K562 (cell line): ENCODE results near the gene ACCSL. TPM values are rescaled to one million over a fixed set of nuclear protein-coding genes. Genes with fewer than 3 reads are reported as not detected.

Experiments
- ATAC-seq: fragments of 200-7000 bp; cut with Tn5 transposase; 3 replicates; pipeline ENCODE4 v1.9.1; 2020; ENCODE audit warnings: moderate library complexity
- BruUV-seq: library from RNA; stranded (reverse); fragments of 400-500 nt; replicated peaks from 2 replicates; lab custom pipeline; 2021; lab: Mats Ljungman, UMichigan
- CTCF ChIA-PET: fragments of 300-600 bp; formaldehyde crosslinking; extraction: SDS; loops from one replicate; lab custom pipeline; 2021; ENCODE audit warnings: low intra/inter-chr PET ratio; lab: Yijun Ruan, JAX
- POLR2A ChIA-PET: fragments of 300-600, 350-650 bp; sonication (Branson Sonifier 250); formaldehyde crosslinking; extraction: SDS; loops from one replicate; lab custom pipeline; 2021; ENCODE audit warnings: antibody characterized with exemption, inconsistent platforms; lab: Yijun Ruan, JAX
- DNase-seq, 4 experiments: peaks; one replicate each; pipeline versions ENCODE4 v3.0.0 to v3.0.0-alpha.2; 2011 to 2018; ENCODE audit warnings: low spot score in 3 of 4, mixed read lengths in 3 of 4; ENCODE audit errors: extremely low read depth in 1 of 4
- FAIRE-seq: peaks from 2 replicates; lab custom pipeline; 2011; peaks lifted over from hg19 to GRCh38; lab: Jason Lieb, UNC
- H2AFZ ChIP-seq: 2 replicates; pipeline ENCODE4 v1.6.0; 2011; ENCODE audit warnings: low read depth, low read length, control low read depth, inconsistent platforms
- H3K27ac ChIP-seq: fragments of 200-600 bp; 3 replicates; pipeline ENCODE4 v1.8.0; 2011; ENCODE audit warnings: low read depth, mild to moderate bottlenecking, control low read depth, inconsistent platforms, low read length, moderate library complexity, mixed read lengths; ENCODE audit errors: extremely low read depth
- H3K27me3 ChIP-seq, 2 experiments: fragments of 300-600 bp in 1 of 2; 2 replicates in 1 of 2; 3 replicates in 1 of 2; pipeline versions ENCODE4 v1.6.0 to v1.8.0; 2011; ENCODE audit warnings: inconsistent platforms in 2 of 2, low read length in 2 of 2, mild to moderate bottlenecking in 1 of 2, mixed read lengths in 1 of 2, moderate library complexity in 1 of 2; ENCODE audit not compliant: control insufficient read depth in 2 of 2, insufficient read depth in 2 of 2
- H3K36me3 ChIP-seq: fragments of 300-600 bp; 3 replicates; pipeline ENCODE4 v1.8.0; 2011; ENCODE audit warnings: mild to moderate bottlenecking, low read length, inconsistent platforms; ENCODE audit not compliant: control insufficient read depth, insufficient read depth
- H3K4me1 ChIP-seq, 2 experiments: fragments of 200-600 bp in 1 of 2; replicated peaks in 1 of 2; 2 replicates in 1 of 2; 3 replicates in 1 of 2; pipeline versions ENCODE4 v1.5.1 to v1.8.0; 2011; ENCODE audit warnings: inconsistent platforms in 2 of 2, low read length in 2 of 2, mild to moderate bottlenecking in 1 of 2, mixed read lengths in 1 of 2, moderate library complexity in 1 of 2; ENCODE audit not compliant: control insufficient read depth in 2 of 2, insufficient read depth in 2 of 2
- H3K4me2 ChIP-seq: 2 replicates; pipeline ENCODE4 v1.6.1; 2011; ENCODE audit warnings: low read length, control low read depth, inconsistent platforms, mixed read lengths; ENCODE audit not compliant: insufficient read depth
- H3K4me3 ChIP-seq: fragments of 200-600 bp; sonication (generic), shearing (Covaris generic); 2 replicates; pipeline ENCODE4 v1.5.1; 2016; ENCODE audit warnings: control low read depth, inconsistent platforms
- H3K79me2 ChIP-seq: fragments of 200-600 bp; 3 replicates; pipeline ENCODE4 v1.8.0; 2011; ENCODE audit warnings: low read length, inconsistent platforms; ENCODE audit not compliant: control insufficient read depth, insufficient read depth
- H3K9ac ChIP-seq, 2 experiments: 2 replicates each; pipeline versions ENCODE4 v1.6.0 to v1.6.1; 2011; ENCODE audit warnings: low read depth in 2 of 2, low read length in 2 of 2, control low read depth in 1 of 2, inconsistent platforms in 1 of 2, mild to moderate bottlenecking in 1 of 2, mixed read lengths in 1 of 2; ENCODE audit not compliant: insufficient read depth in 1 of 2
- H3K9me1 ChIP-seq: one replicate; pipeline ENCODE4 v1.6.0; 2011; ENCODE audit warnings: inconsistent platforms, mild to moderate bottlenecking, low read length, moderate library complexity; ENCODE audit not compliant: control insufficient read depth, insufficient read depth
- H3K9me3 ChIP-seq: replicated peaks from 2 replicates; pipeline ENCODE4 v1.5.1; 2011; ENCODE audit warnings: low read depth, low read length, inconsistent platforms; ENCODE audit not compliant: control insufficient read depth, insufficient read depth
- H4K20me1 ChIP-seq: replicated peaks from 2 replicates; pipeline ENCODE4 v1.6.1; 2011; ENCODE audit warnings: low read length, inconsistent platforms, mixed read lengths; ENCODE audit not compliant: control insufficient read depth, insufficient read depth
- ARNT ChIP-seq, 2 experiments: fragments of 450-650 bp; IDR thresholded peaks; 2 replicates each; pipeline ENCODE4 v1.6.1; 2016; ENCODE audit warnings: mild to moderate bottlenecking in 1 of 2
- BACH1 ChIP-seq: fragments of 200-800 bp; sonication (Bioruptor generic); IDR thresholded peaks from 2 replicates; pipeline ENCODE4 v1.6.1; 2016; ENCODE audit warnings: missing genetic modification characterization, missing compliant biosample characterization
- CBX2 ChIP-seq: fragments of 200-600 bp; sonication (generic); IDR thresholded peaks from one replicate; pipeline ENCODE4 v1.6.1; 2012; ENCODE audit warnings: mild to moderate bottlenecking, low read length, inconsistent platforms; ENCODE audit not compliant: insufficient read depth, poor library complexity, severe bottlenecking
- CEBPB ChIP-seq: fragments of 450-650 bp; IDR thresholded peaks from 2 replicates; pipeline ENCODE4 v1.6.1; 2016; ENCODE audit warnings: missing genetic modification characterization, missing compliant biosample characterization
- CHAMP1 ChIP-seq: fragments of 450-650 bp; IDR thresholded peaks from 2 replicates; pipeline ENCODE4 v1.6.1; 2016; ENCODE audit warnings: mild to moderate bottlenecking
- ELK3 ChIP-seq: fragments of 450-650 bp; formaldehyde crosslinking; IDR thresholded peaks from 2 replicates; pipeline ENCODE4 v1.4.0; 2020; ENCODE audit warnings: mild to moderate bottlenecking
- ETS1 ChIP-seq: conservative IDR thresholded peaks from 2 replicates; pipeline ENCODE4 v1.6.1; 2011; ENCODE audit warnings: low read depth, mild to moderate bottlenecking, low read length; ENCODE audit not compliant: control insufficient read depth
- HOMEZ ChIP-seq: fragments of 250-450 bp; sonication (Bioruptor Pico); IDR thresholded peaks from 2 replicates; pipeline ENCODE4 v1.4.0; 2020; ENCODE audit warnings: mild to moderate bottlenecking, moderate library complexity
- PRPF4 ChIP-seq: fragments of 200-400 bp; formaldehyde crosslinking; IDR thresholded peaks from one replicate; pipeline ENCODE4 v1.6.1; 2017; ENCODE audit warnings: low read length, low read depth, mild to moderate bottlenecking; ENCODE audit not compliant: insufficient read depth, poor library complexity, severe bottlenecking
- PURB ChIP-seq: sonication (generic); formaldehyde crosslinking; IDR thresholded peaks from 2 replicates; pipeline ENCODE4 v1.9.0; 2021; ENCODE audit warnings: low read depth, mild to moderate bottlenecking, missing genetic modification reagents
- SMAD3 ChIP-seq: fragments of 450-650 bp; formaldehyde crosslinking; conservative IDR thresholded peaks from 2 replicates; pipeline ENCODE4 v1.4.0; 2020; ENCODE audit warnings: mild to moderate bottlenecking
- TAF9B ChIP-seq: fragments of 450-650 bp; IDR thresholded peaks from 2 replicates; pipeline ENCODE4 v1.6.1; 2018; ENCODE audit warnings: mild to moderate bottlenecking; ENCODE audit not compliant: partially characterized antibody
- TFAP4 ChIP-seq: sonication (generic); formaldehyde crosslinking; IDR thresholded peaks from 2 replicates; pipeline ENCODE4 v1.8.0; 2022; ENCODE audit warnings: missing genetic modification reagents, mild to moderate bottlenecking, moderate library complexity, borderline replicate concordance
- TSC22D4 ChIP-seq: fragments of 450-650 bp; IDR thresholded peaks from 2 replicates; pipeline ENCODE4 v1.6.1; 2016; ENCODE audit warnings: missing genetic modification characterization, missing biosample characterization, control low read depth
- ZNF316 ChIP-seq: fragments of 450-650 bp; IDR thresholded peaks from 2 replicates; pipeline ENCODE4 v1.6.1; 2016
- WGBS: fragments of 100-300 bp; shearing (Covaris generic); methylation state at CpG from one replicate; pipeline ENCODE4 v1.1.6; 2016; ENCODE audit warnings: low coverage, mixed read lengths; ENCODE audit not compliant: insufficient coverage; ENCODE audit errors: missing lambda C conversion rate; 5-methylcytosine and 5-hydroxymethylcytosine counted together
- in situ Hi-C: fragments of 300-500 bp; cut with MboI; formaldehyde crosslinking; loops from 4 replicates; pipeline ENCODE4 v1.15.0; 2018; ENCODE audit warnings: inconsistent platforms, mixed read lengths
- intact Hi-C: fragments of 100-400 bp; cut with micrococcal nuclease; formaldehyde crosslinking; loops from 2 replicates; pipeline ENCODE4 v1.14.2; 2022
- polyA plus RNA-seq, 8 experiments: library from polyadenylated mRNA; depleted of rRNA in 4 of 8; stranded (reverse) in 5 of 8; unstranded in 3 of 8; fragments of >200 nt; fragmentation: Nextera tagmentation in 2 of 8; fragmentation: Illumina TruSeq in 1 of 8; extraction: Ambion mirVana in 2 of 8; extraction: Trizol in 1 of 8; gene quantifications; 2 replicates each; pipeline versions ENCODE4 v1.2.1 to v1.2.3, GENCODE V29; 2011 to 2014; ENCODE audit warnings: inconsistent platforms in 1 of 8, missing spikeins in 1 of 8
- total RNA-seq, 7 experiments: library from RNA; depleted of rRNA in 6 of 7; stranded (reverse); fragments of >200 nt in 6 of 7; fragmentation: Illumina TruSeq in 2 of 7; extraction: Trizol in 2 of 7; gene quantifications; 2 replicates each; pipeline versions ENCODE4 v1.2.1 to v1.2.3, GENCODE V29; 2011 to 2021; ENCODE audit warnings: low replicate concordance in 1 of 7

Gene ACCSL
- total and polyA plus RNA-seq, 9 of the 15 experiments (the other 6 are each of a cell fraction or from before 2014, with no cell fraction given) = not detected

GRCh38 chr11:44049832-44050231, 2.1 kb downstream of the ACCSL start (continued):
- TF ChIP-seq HOMEZ = no peak

GRCh38 chr11:44051171-44051570, 3.4 kb downstream of the ACCSL start:
- Histone ChIP-seq H3K9ac (no peak overlapping the region), H3K4me3 (no peak overlapping the region), H3K79me2 (no peaks in the 10 kb centered on the region), H2AFZ (no peak overlapping the region), H3K27ac (no peak overlapping the region), H3K4me2 (no peak overlapping the region), H3K27me3 (peaks cover 6 to 18% of the 10 kb centered on the region in 2 experiments; a peak in 4 of 5 replicates), H3K9me1 (peaks cover 5% of the 10 kb centered on the region), H3K9me3 (no peaks in the 10 kb centered on the region), H4K20me1 (no peaks in the 10 kb centered on the region), H3K36me3 (no peaks in the 10 kb centered on the region), H3K4me1 (no peaks in the 10 kb centered on the region; a peak in 1 of 5 replicates)
- in situ Hi-C loops (no loop called here), intact Hi-C loops (no loop called here)
- BruUV-seq = no TSS peak
- DNase-seq (no peak), FAIRE-seq (no peak), ATAC-seq (no peak)
- WGBS = 0% methylated on average over 4 of the region's 4 CpGs
- ChIA-PET POLR2A (no interaction called here), CTCF (no interaction called here)
- TF ChIP-seq BACH1 (tag) (no peak), ELK3 (CRISPR knock-in tag) (no peak), CBX2 (no peak), CHAMP1 (no peak), PRPF4 (no peak), ETS1 (no peak), SMAD3 (CRISPR knock-in tag) (no peak), ARNT (IDR thresholded peaks at IDR 0.05) (no peak), ZNF316 (no peak), TFAP4 (CRISPR knock-in tag) (no peak), PURB (CRISPR knock-in tag) (no peak), CEBPB (tag) (no peak), TSC22D4 (tag) (no peak), TAF9B (no peak)
